Activated CD8-positive, alpha-beta T cell treated with anti-CD3 and anti-CD28 coated beads for 36 hours (primary cell): Measurements from ENCODE around the gene GPRIN2. TPM values are rescaled to one million over a fixed set of nuclear protein-coding genes. Genes with fewer than 3 reads are reported as not detected.
A peak's percentile ranks its signal among the peaks of the same experiment; 100 is the strongest.

Experiments used
- ATAC-seq: fragments of 200-7000 bp; cut with Tn5 transposase; one replicate; pipeline ENCODE4 v1.10.0; 2021; ENCODE audit warnings: mild to moderate bottlenecking, moderate library complexity
- CTCF ChIA-PET: fragments of 350-600 bp; sonication (Branson Sonifier 250); formaldehyde crosslinking; loops from one replicate; lab custom pipeline; 2021; ENCODE audit warnings: antibody characterized with exemption; lab: Charles Lee
- POLR2A ChIA-PET: fragments of 350-600 bp; sonication (Branson Sonifier 250); formaldehyde crosslinking; loops from one replicate; lab custom pipeline; 2021; ENCODE audit warnings: antibody characterized with exemption; lab: Charles Lee
- DNase-seq: peaks from one replicate; pipeline ENCODE4 v3.0.0-alpha.2; 2020
- H3K27ac Mint-ChIP-seq: one replicate; pipeline ENCODE4 v1.8.0; 2021; ENCODE audit warnings: mild to moderate bottlenecking, mixed read lengths
- H3K27me3 Mint-ChIP-seq: one replicate; pipeline ENCODE4 v1.8.0; 2021; ENCODE audit warnings: mixed read lengths
- H3K36me3 Mint-ChIP-seq: one replicate; pipeline ENCODE4 v1.8.0; 2021; ENCODE audit warnings: low read depth, mixed read lengths
- H3K4me1 Mint-ChIP-seq: one replicate; pipeline ENCODE4 v1.8.0; 2021; ENCODE audit warnings: low read depth, mixed read lengths
- H3K4me3 Mint-ChIP-seq: one replicate; pipeline ENCODE4 v1.8.0; 2021; ENCODE audit warnings: mild to moderate bottlenecking, moderate library complexity, mixed read lengths
- H3K9me3 Mint-ChIP-seq: one replicate; pipeline ENCODE4 v1.8.0; 2021; ENCODE audit warnings: mixed read lengths
- intact Hi-C: fragments of 100-400 bp; cut with micrococcal nuclease; formaldehyde crosslinking; loops from one replicate; pipeline ENCODE4 v1.10.0; 2022
- total RNA-seq, 2 experiments: library from RNA; stranded (reverse); gene quantifications; one replicate each; pipeline ENCODE4 v1.2.3, GENCODE V29; 2021
- TF ChIP-seq, protein P1 (sequence below): fragments of 200-600 bp; IDR thresholded peaks from one replicate; pipeline ENCODE4 v1.8.0; 2022; ENCODE audit warnings: antibody characterized with exemption, mild to moderate bottlenecking

GPRIN2 gene
- total RNA-seq, 2 experiments from 2014 or later: not detected

DNA sequence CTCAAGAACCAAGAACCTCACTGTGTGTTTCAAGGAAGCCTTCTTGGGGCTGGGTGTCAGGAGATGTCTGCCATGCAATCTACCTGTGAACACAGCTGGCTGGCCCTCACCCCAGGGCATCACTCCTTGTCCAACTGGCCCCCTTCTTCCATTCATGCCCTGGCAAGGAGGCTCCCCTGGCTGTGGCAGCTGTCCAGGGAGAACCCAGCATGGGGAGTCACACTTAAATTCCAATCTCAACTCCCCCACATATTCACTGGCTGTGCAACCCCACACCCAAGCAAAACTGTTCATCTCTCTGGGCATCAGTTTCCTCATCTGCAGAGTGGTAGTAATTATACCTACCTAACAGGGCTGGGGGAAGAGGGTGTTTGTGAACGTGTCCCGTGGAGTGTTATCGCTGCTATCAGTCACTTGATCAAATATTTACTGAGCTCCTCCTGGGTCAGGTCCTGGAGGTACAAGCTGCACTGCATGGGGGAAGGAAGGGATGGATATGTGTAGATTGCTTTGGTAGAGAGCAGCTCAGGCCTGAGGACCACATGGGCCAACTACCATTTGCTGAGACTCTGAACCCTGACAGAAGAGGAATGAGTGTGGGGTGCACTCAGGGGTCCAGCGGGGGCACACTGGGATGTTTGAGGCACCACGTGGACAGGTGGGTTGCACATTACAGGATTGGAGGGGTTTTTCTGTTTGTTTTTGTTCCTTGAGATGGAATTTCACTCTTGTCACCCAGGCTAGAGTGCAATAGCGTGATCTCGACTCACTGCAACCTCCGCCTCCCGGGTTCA, 2.1 kb upstream of the GPRIN2 start:
- TF ChIP-seq, protein P1, sequence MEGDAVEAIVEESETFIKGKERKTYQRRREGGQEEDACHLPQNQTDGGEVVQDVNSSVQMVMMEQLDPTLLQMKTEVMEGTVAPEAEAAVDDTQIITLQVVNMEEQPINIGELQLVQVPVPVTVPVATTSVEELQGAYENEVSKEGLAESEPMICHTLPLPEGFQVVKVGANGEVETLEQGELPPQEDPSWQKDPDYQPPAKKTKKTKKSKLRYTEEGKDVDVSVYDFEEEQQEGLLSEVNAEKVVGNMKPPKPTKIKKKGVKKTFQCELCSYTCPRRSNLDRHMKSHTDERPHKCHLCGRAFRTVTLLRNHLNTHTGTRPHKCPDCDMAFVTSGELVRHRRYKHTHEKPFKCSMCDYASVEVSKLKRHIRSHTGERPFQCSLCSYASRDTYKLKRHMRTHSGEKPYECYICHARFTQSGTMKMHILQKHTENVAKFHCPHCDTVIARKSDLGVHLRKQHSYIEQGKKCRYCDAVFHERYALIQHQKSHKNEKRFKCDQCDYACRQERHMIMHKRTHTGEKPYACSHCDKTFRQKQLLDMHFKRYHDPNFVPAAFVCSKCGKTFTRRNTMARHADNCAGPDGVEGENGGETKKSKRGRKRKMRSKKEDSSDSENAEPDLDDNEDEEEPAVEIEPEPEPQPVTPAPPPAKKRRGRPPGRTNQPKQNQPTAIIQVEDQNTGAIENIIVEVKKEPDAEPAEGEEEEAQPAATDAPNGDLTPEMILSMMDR: no peak
- DNase-seq (no peak), ATAC-seq (no peak)
- H3K9me3 Mint-ChIP-seq: no peaks in the 10 kb centered on the region
- no peak overlapping the region for H3K4me3 Mint-ChIP-seq
- intact Hi-C loops: no loop called here
- H3K27me3 Mint-ChIP-seq: peaks cover 6% of the 10 kb centered on the region
- peaks cover 4% of the 10 kb centered on the region for H3K4me1 Mint-ChIP-seq
- no peak overlapping the region for H3K27ac Mint-ChIP-seq
- no peaks in the 10 kb centered on the region for H3K36me3 Mint-ChIP-seq
- CTCF ChIA-PET: interaction anchor here (0.8 to 1.0 kb wide), 2 partner anchors 10 to 329 kb away, joined by 3 read pairs; no protein-coding TSS in a partner anchor
- POLR2A ChIA-PET: interaction anchor here (0.6 kb wide), 1 partner anchor 1302 kb away, joined by 3 read pairs; no protein-coding TSS in a partner anchor

DNA sequence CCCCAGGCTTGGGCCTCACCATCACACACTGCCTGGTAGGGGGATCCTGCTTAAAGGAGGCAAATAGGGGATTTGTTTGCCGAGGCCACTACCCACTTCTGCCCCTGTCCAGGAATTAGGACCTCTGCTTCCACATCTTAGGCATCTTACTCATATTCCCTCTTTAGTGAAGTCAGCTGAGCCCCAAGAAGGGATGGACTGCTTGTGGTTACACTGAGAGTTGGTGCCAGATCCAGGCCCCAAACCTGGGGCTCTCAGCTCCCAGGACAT, 1.6 kb upstream of the GPRIN2 start:
- H3K27ac Mint-ChIP-seq: no peak overlapping the region
- H3K9me3 Mint-ChIP-seq: no peaks in the 10 kb centered on the region
- no peak for ATAC-seq
- ChIA-PET CTCF (interaction anchor here (0.8 kb wide), 1 partner anchor 9 kb away, joined by 3 read pairs; no protein-coding TSS in a partner anchor), POLR2A (interaction anchor here (0.6 kb wide), 1 partner anchor 1301 kb away, joined by 3 read pairs; no protein-coding TSS in a partner anchor)
- TF ChIP-seq, protein P1: no peak
- H3K36me3 Mint-ChIP-seq: no peaks in the 10 kb centered on the region
- DNase-seq: no peak
- peaks cover 4% of the 10 kb centered on the region for H3K4me1 Mint-ChIP-seq
- intact Hi-C loops: no loop called here
- peaks cover 6% of the 10 kb centered on the region for H3K27me3 Mint-ChIP-seq
- H3K4me3 Mint-ChIP-seq: no peak overlapping the region

DNA sequence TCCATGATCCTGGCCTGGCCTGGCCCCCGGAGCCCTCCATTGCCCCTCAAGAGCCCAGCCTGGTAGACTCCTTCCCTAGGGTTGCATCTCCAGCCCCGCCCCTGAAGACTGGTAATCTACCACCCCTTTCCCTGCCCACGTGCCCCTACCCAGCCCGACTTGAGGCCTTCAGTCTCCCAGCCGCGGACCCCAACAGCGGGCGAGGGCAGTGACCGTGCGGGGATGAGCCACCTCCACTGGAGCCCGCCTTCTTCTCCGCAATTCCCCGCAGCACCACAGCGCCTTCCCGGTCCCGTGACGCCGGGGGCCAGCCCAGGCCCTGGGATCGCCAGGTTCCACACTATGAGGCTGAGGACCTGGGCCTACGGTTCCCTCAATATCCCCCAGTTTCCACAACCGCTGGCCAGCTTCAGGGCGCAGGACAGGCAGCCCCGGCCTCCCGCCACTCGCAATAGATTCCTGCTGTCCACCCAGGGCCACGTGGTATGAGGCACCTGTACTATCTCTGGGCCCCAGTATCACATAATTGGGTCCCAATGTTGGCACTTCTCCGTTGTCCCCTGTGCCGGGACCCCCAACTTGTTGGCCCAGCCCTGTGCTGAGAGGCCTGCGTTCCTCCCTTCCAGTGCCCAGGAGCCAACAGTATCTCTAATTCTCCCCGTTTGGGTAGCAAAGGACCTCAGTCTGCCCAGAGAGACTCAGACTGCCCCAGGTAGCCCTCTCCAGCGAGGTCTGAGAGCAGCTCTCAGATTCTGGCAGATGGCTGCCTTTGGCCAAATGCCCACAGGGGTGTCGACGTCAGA, 1.1 kb upstream of the GPRIN2 start:
- Mint-ChIP-seq H3K4me1 (peaks cover 4% of the 10 kb centered on the region), H3K36me3 (no peaks in the 10 kb centered on the region), H3K4me3 (peak overlapping the region; percentile 47), H3K9me3 (no peaks in the 10 kb centered on the region), H3K27me3 (peaks cover 6% of the 10 kb centered on the region), H3K27ac (no peak overlapping the region)
- DNase-seq: no peak
- no peak for ATAC-seq
- ChIA-PET POLR2A (no interaction called here), CTCF (no interaction called here)
- TF ChIP-seq, protein P1: no peak
- intact Hi-C loops: no loop called here

DNA sequence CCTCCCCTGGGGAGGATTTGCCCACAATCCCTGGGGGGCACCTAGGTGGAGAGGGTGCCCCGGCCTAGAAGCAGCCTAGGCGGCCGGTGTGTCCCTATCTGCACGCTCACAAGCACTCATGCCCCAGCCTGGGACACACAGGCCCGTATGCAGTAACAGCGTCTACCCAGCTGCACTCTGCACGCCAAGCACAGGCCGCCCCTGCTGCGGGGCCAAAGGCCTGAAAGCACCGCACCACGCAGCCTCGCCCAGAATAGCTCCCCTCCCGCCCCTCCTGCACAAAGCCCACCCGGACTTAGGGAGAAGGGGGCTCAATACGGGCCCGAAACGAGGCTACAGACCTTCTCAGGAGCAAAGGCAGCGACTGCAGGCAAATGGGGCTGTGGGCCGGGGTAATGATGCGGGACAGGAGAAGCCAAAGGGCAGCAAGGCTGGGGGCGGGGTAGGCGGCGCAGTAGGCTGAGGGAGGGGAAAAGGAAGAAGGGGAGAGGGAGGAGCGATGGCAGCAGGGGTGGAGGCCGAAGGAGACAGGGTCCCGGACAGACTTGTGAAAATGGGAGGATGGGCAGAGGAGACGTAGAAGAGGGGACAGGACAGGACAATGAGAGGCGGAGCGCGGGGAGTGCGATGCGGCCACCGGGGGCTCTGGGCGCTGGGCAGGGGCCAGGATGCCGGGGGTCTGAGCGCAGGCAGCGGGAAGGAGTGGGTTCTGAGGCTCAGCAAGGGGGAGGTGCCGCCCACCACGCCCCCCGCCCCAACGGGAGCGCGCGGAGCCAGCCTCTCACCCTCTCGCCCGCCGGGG, 544 bp downstream of the GPRIN2 start:
- TF ChIP-seq, protein P1: no peak
- H3K9me3 Mint-ChIP-seq: no peaks in the 10 kb centered on the region
- H3K27ac Mint-ChIP-seq: no peak overlapping the region
- no peak overlapping the region for H3K4me3 Mint-ChIP-seq
- DNase-seq (no peak), ATAC-seq (peak; percentile 11)
- H3K27me3 Mint-ChIP-seq: peaks cover 6% of the 10 kb centered on the region
- ChIA-PET POLR2A (no interaction called here), CTCF (interaction anchor here (0.7 to 1.0 kb wide), 2 partner anchors 11 to 15 kb away, joined by 3 to 4 read pairs; no protein-coding TSS in a partner anchor)
- no peaks in the 10 kb centered on the region for H3K36me3 Mint-ChIP-seq
- intact Hi-C loops: no loop called here
- peaks cover 4% of the 10 kb centered on the region for H3K4me1 Mint-ChIP-seq
